T-helper 1 cell treated with Interleukin-12 subunit alpha and Interleukin-12 subunit beta and Interleukin-4 antibody, amounts not matched to agents 30 μg/mL and 1 μg/mL, for 36 hours (primary cell): ENCODE measurements around the gene TRIM60.
"Not testable (repeated sequence)": the region's sequence is repeated elsewhere in the genome, so short reads cannot be mapped to it uniquely, and the experiment has no call there.

Experiments used
- H3K27ac Mint-ChIP-seq: one replicate; pipeline ENCODE4 v1.8.0; 2021; ENCODE audit warnings: mild to moderate bottlenecking, mixed read lengths
- H3K27me3 Mint-ChIP-seq: one replicate; pipeline ENCODE4 v1.8.0; 2021; ENCODE audit warnings: low read depth, mixed read lengths
- H3K36me3 Mint-ChIP-seq: one replicate; pipeline ENCODE4 v1.8.0; 2021; ENCODE audit warnings: low read depth, mixed read lengths
- H3K4me1 Mint-ChIP-seq: one replicate; pipeline ENCODE4 v1.8.0; 2021; ENCODE audit warnings: low read depth, mixed read lengths
- H3K4me3 Mint-ChIP-seq: one replicate; pipeline ENCODE4 v1.8.0; 2021; ENCODE audit warnings: mild to moderate bottlenecking, moderate library complexity, mixed read lengths
- H3K9me3 Mint-ChIP-seq: one replicate; pipeline ENCODE4 v1.8.0; 2021; ENCODE audit warnings: mixed read lengths

The TRIM60 gene

DNA sequence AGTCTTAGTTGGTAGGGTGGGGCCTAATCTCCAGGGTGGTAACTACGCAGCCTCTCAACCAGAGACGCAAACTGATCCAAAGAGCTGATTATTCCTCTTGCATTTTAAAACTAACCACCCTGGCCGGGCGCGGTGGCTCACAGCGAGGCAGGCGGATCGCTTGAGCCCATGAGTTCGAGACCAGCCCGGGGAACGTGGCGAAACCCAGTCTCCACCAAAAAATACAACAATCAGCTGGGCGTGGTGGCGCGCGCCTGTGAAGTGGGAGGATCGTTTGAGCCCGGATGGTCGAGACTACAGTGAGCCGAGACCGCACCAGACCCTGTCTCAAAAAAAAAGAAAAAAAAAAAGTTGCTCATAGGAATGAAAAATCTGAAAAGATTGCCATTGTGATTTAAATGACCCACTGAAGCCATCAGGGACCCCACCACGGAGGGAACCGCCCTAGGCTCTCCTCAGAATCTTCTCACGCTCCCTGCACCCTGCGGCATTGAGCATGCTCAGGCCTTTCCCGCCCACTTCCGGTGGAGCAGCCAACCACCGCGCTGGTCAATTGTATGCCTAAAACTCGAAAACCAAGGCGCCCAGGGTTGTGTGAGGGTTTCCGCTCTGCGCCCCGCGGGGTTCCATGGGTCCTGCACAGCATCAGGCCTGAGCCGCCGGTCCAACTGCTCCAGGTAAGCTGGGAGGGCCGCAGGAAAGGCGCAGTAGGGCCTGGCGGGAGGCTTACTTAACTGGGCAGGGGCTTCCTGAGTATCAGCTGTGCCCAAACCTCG is at the start of gene TRIM60:
Gene TRIM60, plus strand, starts transcription at position 564 of the 776 bp plus-strand sequence. CDS start 8,074 bp downstream, outside the sequence.
- Mint-ChIP-seq H3K27me3 (peaks cover 2% of the 10 kb centered on the region), H3K27ac (no peak within 1 kb of the TSS), H3K4me3 (no peak within 1 kb of the TSS)

DNA sequence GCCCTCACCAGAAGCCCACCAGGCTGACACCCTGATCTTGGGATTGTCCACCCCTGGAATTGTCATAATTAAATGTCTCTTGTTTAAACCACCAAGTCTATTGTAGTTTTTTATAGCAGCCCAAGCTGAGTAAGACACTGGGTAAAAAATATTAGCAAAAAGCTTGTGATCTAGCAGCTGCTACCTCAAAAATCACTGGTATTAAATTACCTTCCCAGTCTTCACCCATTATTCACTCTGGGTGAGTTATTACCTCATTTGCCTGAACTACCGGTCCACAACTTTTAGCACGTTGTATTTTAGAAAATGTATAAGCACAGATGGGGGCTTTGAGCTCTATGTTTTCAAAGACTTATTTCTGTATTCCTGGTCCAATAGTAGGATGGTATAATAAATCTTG is 42.3 kb upstream of the TRIM60 start:
- no peaks in the 10 kb centered on the region for H3K9me3 Mint-ChIP-seq
- H3K27ac Mint-ChIP-seq = no peak overlapping the region
- no peaks in the 10 kb centered on the region for H3K27me3 Mint-ChIP-seq
- no peaks in the 10 kb centered on the region for H3K4me1 Mint-ChIP-seq
- H3K4me3 Mint-ChIP-seq = no peak overlapping the region
- H3K36me3 Mint-ChIP-seq = no peaks in the 10 kb centered on the region

More for the DNA sequence above, at the start of gene TRIM60:
- Mint-ChIP-seq H3K4me1 (no peaks in the 10 kb centered on the region), H3K9me3 (no peaks in the 10 kb centered on the region), H3K36me3 (no peaks in the 10 kb centered on the region)

DNA sequence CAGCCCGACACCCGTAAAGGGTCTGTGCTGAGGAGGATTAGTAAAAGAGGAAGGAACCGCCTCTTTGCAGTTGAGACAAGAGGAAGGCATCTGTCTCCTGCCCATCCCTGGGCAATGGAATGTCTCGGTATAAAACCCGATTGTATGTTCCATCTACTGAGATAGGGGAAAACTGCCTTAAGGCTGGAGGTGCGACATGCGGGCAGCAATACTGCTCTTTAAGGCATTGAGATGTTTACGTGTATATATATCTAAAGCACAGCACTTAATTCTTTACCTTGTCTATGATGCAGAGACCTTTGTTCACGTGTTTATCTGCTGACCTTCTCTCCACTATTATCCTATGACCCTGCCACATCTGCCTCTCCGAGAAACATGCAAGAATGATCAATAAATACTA is 41.0 kb upstream of the TRIM60 start:
- H3K27me3 Mint-ChIP-seq, H3K4me1 Mint-ChIP-seq, H3K27ac Mint-ChIP-seq, H3K36me3 Mint-ChIP-seq, H3K9me3 Mint-ChIP-seq, H3K4me3 Mint-ChIP-seq: not testable (repeated sequence)

DNA sequence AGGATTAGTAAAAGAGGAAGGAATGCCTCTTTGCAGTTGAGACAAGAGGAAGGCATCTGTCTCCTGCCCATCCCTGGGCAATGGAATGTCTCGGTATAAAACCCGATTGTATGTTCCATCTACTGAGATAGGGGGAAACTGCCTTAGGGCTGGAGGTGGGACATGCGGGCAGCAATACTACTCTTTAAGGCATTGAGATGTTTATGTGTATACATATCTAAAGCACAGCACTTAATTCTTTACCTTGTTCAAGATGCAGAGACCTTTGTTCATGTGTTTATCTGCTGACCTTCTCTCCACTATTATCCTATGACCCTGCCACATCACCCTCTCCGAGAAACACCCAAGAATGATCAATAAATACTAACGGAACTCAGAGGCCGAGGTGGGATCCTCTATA is 35.7 kb upstream of the TRIM60 start:
- not testable (repeated sequence) for H3K36me3 Mint-ChIP-seq, H3K9me3 Mint-ChIP-seq, H3K4me3 Mint-ChIP-seq, H3K4me1 Mint-ChIP-seq, H3K27ac Mint-ChIP-seq
- H3K27me3 Mint-ChIP-seq = peaks cover 30% of the 10 kb centered on the region

DNA sequence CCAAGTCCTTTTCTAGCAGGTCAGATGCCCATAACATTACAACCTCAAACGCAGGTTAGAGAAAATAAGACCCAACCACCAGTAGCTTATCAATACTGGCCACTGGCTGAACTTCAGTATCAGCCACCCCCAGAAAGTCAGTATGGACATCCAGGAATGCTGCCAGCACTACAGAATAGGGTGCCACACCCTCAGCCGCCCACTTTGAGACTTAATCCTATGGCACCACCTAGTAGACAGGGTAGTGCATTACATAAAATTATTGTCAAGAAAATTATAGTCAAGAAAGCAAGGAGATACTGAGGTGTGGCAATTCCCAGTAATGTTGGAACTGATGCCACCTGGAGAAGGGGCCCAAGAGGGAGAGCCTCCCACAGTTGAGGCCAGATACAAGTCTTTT is 34.5 kb upstream of the TRIM60 start:
- no peaks in the 10 kb centered on the region for H3K4me1 Mint-ChIP-seq
- no peak overlapping the region for H3K27ac Mint-ChIP-seq
- no peaks in the 10 kb centered on the region for H3K9me3 Mint-ChIP-seq
- H3K27me3 Mint-ChIP-seq = peaks cover 36% of the 10 kb centered on the region
- no peak overlapping the region for H3K4me3 Mint-ChIP-seq
- H3K36me3 Mint-ChIP-seq = no peaks in the 10 kb centered on the region

DNA sequence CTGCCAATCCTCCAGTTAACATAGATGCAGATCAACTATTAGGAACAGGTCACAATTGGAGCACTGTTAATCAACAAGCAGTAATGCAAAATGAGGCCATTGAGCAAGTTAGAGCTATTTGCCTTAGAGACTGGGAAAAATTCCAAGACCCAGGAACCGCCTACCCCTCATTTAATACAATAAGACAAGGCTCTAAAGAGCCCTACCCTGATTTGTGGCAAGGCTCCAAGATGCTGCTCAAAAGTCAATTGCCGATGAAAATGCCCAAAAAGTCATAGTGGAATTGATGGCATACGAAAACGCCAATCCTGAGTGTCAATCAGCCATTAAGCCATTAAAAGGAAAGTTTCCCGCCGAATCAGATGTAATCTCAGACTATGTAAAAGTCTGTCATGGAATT is 33.9 kb upstream of the TRIM60 start:
- H3K27me3 Mint-ChIP-seq = peaks cover 36% of the 10 kb centered on the region
- no peaks in the 10 kb centered on the region for H3K4me1 Mint-ChIP-seq
- no peak overlapping the region for H3K27ac Mint-ChIP-seq

DNA sequence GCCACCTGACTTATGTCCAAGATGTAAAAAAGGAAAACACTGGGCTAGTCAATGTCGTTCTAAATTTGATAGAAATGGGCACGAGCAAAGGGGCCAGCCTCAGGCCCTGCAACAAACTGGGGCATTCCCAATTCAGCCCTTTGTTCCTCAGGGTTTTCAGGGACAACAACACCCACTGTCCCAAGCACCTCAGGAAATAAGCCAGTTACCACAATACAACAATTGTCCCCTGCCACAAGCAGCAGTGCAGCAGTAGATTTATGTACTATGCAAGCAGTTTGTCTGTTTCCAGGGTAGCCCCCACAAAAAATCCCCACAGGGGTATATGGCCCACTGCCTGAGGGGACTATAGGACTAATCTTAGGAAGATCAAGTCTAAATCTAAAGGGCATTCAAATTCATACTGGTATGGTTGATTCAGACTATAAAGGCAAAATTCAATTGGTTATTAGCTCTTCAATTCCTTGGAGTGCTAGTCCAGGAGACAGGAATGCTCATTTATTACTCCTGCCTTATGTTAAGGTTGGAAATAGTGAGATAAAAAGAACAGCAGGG is 33.2 kb upstream of the TRIM60 start:
- H3K4me1 Mint-ChIP-seq, H3K36me3 Mint-ChIP-seq, H3K27ac Mint-ChIP-seq, H3K9me3 Mint-ChIP-seq, H3K4me3 Mint-ChIP-seq: not testable (repeated sequence)
- H3K27me3 Mint-ChIP-seq = peaks cover 36% of the 10 kb centered on the region

More for the DNA sequence above, 33.9 kb upstream of the TRIM60 start:
- H3K36me3 Mint-ChIP-seq = no peaks in the 10 kb centered on the region
- no peak overlapping the region for H3K4me3 Mint-ChIP-seq
- H3K9me3 Mint-ChIP-seq = no peaks in the 10 kb centered on the region

GRCh38 chr4:165001957-165002356 is 29.8 kb upstream of the TRIM60 start:
- H3K4me1 Mint-ChIP-seq, H3K27ac Mint-ChIP-seq, H3K36me3 Mint-ChIP-seq, H3K4me3 Mint-ChIP-seq, H3K9me3 Mint-ChIP-seq: not testable (repeated sequence)
- H3K27me3 Mint-ChIP-seq = peaks cover 51% of the 10 kb centered on the region

DNA sequence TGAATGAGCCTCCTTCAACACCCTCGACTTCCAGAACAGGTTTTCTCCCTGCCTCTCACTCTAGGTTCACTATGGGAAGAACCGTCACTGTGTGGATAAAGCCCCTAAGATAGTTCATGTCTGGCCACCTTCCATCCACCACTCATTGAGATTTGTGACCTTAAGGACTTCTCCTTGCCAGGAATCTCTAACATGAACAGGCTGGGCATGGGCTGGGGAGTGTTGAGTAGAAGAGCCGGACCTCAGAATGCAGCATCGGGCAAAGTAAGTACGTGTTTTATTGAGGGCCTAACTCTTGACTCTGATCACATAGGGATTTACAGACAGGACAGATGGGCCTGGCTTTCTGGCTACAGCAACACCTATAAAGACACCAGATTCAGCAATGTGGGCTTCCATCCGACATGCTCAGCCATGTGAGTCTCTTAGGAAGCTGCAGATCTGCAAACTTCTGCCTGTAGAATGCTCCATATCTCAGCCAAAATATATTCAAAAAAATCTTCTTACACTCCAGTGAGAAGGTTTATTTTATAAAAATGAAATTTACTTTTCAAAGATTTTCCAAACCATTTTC is 26.4 kb upstream of the TRIM60 start:
- H3K27ac Mint-ChIP-seq = no peak overlapping the region
- H3K4me1 Mint-ChIP-seq = peaks cover 14% of the 10 kb centered on the region
- H3K9me3 Mint-ChIP-seq = no peaks in the 10 kb centered on the region
- H3K36me3 Mint-ChIP-seq = no peaks in the 10 kb centered on the region
- no peak overlapping the region for H3K4me3 Mint-ChIP-seq
- H3K27me3 Mint-ChIP-seq = peaks cover 53% of the 10 kb centered on the region

DNA sequence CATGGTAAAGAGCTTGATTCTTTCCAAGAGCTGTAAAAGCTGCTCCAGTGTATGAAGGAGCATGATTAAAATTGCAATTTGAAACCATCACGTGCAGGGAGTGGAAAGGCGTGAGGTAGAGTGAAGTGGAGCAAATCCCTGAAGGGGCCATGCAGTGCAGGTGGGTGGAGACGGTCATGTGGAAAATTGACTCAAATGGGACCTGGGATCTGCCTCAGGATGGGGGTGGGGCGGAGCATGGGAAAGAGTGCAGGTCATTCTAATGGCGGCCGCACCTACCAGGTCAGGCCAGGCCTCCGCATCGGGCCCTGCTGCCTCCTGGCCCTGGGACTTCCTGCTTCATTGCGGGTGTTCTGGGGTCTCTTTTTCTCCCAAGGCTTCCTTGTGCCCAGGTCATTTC is 25.3 kb upstream of the TRIM60 start:
- H3K27me3 Mint-ChIP-seq = peaks cover 53% of the 10 kb centered on the region
- H3K27ac Mint-ChIP-seq = peak overlapping the region; percentile 8
- H3K36me3 Mint-ChIP-seq = no peaks in the 10 kb centered on the region
- peaks cover 14% of the 10 kb centered on the region for H3K4me1 Mint-ChIP-seq
- H3K4me3 Mint-ChIP-seq = no peak overlapping the region
- no peaks in the 10 kb centered on the region for H3K9me3 Mint-ChIP-seq

DNA sequence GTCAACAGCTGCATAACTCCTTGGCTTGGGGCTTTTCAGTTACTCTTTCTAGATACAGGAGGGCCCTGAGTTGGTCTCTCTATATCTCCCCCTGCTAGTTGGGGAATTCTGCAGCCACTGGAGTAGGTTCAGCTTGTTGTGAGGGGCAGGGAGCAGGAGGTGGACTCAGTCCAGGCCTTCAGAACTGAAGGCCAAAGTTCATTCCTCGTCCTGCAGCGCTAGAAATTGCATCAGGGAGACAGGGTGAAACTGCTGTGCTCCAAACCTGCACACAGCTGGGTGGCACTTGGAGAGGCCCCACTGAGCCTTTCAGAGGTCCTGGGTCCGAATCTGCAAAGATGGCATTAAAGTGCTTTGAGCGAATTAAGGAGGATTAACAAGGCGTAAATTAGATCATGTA is 24.9 kb upstream of the TRIM60 start:
- peaks cover 14% of the 10 kb centered on the region for H3K4me1 Mint-ChIP-seq
- H3K27ac Mint-ChIP-seq = no peak overlapping the region
- H3K4me3 Mint-ChIP-seq = no peak overlapping the region
- no peaks in the 10 kb centered on the region for H3K9me3 Mint-ChIP-seq
- no peaks in the 10 kb centered on the region for H3K36me3 Mint-ChIP-seq
- H3K27me3 Mint-ChIP-seq = peaks cover 50% of the 10 kb centered on the region

DNA sequence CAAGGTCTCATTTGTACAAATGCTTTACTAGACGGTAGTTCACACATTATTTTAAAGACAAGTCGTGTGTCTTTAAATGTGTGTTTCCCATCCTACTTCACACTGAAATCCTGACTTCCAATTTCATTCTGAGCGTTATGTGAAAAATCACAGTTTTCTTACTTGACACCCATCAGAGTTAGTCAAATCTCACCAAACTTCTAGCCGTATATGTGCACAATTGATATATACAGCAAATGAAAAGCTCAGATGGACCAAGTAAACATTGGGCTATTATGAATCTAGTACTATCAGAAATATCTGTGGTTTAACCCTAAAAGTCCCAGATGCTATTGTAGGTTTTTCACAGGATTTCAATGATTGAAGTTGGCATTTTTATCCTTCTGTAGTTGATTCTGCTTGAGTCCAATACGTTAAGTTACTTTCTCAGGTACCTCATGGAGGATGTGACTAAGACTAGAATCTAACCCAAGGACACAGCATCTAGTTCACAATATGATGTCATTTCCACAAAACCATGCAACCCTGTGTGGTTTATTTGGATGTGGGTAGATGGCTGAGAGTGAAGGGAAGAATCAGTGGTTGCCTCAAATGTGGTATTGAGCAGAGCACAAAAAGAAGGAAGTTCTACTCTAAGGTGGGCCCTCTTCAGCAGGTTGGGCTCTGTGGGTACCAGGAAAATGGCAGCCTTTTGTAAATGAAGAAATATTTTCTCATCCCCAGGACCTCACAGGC is 22.1 kb upstream of the TRIM60 start:
- peak overlapping the region; percentile 49 for H3K27ac Mint-ChIP-seq
- no peak overlapping the region for H3K4me3 Mint-ChIP-seq
- H3K36me3 Mint-ChIP-seq = no peaks in the 10 kb centered on the region
- peaks cover 62% of the 10 kb centered on the region for H3K27me3 Mint-ChIP-seq
- H3K9me3 Mint-ChIP-seq = no peaks in the 10 kb centered on the region
- H3K4me1 Mint-ChIP-seq = peaks cover 14% of the 10 kb centered on the region

GRCh38 chr4:165010487-165010886 is 21.3 kb upstream of the TRIM60 start:
- no peak overlapping the region for H3K27ac Mint-ChIP-seq
- no peaks in the 10 kb centered on the region for H3K36me3 Mint-ChIP-seq
- H3K27me3 Mint-ChIP-seq = peaks cover 60% of the 10 kb centered on the region
- H3K9me3 Mint-ChIP-seq = no peaks in the 10 kb centered on the region
- H3K4me3 Mint-ChIP-seq = no peak overlapping the region
- peaks cover 14% of the 10 kb centered on the region for H3K4me1 Mint-ChIP-seq

- Mint-ChIP-seq H3K9me3 (no peaks in the 10 kb centered on the region), H3K4me1 (peaks cover 14% of the 10 kb centered on the region), H3K4me3 (no peak overlapping the region), H3K27ac (no peak overlapping the region), H3K27me3 (peaks cover 60% of the 10 kb centered on the region), H3K36me3 (no peaks in the 10 kb centered on the region)
These were observed 20.8 kb upstream of the TRIM60 start for GRCh38 chr4:165010991-165011390.

GRCh38 chr4:165011403-165011802 is 20.4 kb upstream of the TRIM60 start:
- Mint-ChIP-seq H3K4me1 (peaks cover 14% of the 10 kb centered on the region), H3K27me3 (peaks cover 55% of the 10 kb centered on the region), H3K4me3 (no peak overlapping the region), H3K27ac (no peak overlapping the region), H3K36me3 (no peaks in the 10 kb centered on the region), H3K9me3 (no peaks in the 10 kb centered on the region)
